ENCODE data around the gene KCTD20.

The KCTD20 gene

GRCh38 chr6:36442671-36443470, at the start of gene KCTD20, which contains the start of gene PXT1:
Gene KCTD20 (plus strand): TSS chr6:36443000. CDS start chr6:36470098, 27,098 bp downstream.
Gene PXT1 (minus strand): TSS chr6:36442854. CDS start chr6:36426082, 16,772 bp downstream.
- no peaks in the 10 kb centered on the region for H3K36me3 ChIP-seq (ENCODE audit: insufficient read depth, low read length)
- H3K4me1 ChIP-seq (ENCODE audit: insufficient read depth, low read length, poor library complexity, severe bottlenecking), result peaks cover 44% of the 10 kb centered on the region
- no peaks in the 10 kb centered on the region for H3F3A ChIP-seq (ENCODE audit: low read depth)
- 0 out of 2 replicates have a peak, but pooled peaks have one; percentile 7 for TF ChIP-seq CTCF (conservative IDR thresholded peaks at IDR 0.05; ENCODE audit: low read length)
- no peak for TF ChIP-seq EZH2phosphoT487 (IDR thresholded peaks at IDR 0.05; ENCODE audit: borderline replicate concordance)
- H3K9me3 ChIP-seq (ENCODE audit: insufficient read depth, low read depth, low read length), result no peaks in the 10 kb centered on the region
- no peaks in the 10 kb centered on the region for H3K9me2 ChIP-seq (replicated peaks; ENCODE audit: low read depth, low read length)
- H4K20me1 ChIP-seq (ENCODE audit: insufficient read depth, low read length, poor library complexity, severe bottlenecking), result peaks cover 20% of the 10 kb centered on the region
- H3K9ac ChIP-seq (ENCODE audit: low read depth, low read length, poor library complexity, severe bottlenecking), result peak within 1 kb of the TSS; percentile 90
- peak within 1 kb of the TSS; percentile 87 for H2AFZ ChIP-seq (ENCODE audit: low read length)
- H3K79me2 ChIP-seq (ENCODE audit: insufficient read depth, low read length), result peaks cover 52% of the 10 kb centered on the region
- H3K27me3 ChIP-seq (ENCODE audit: insufficient read depth, low read length, poor library complexity, severe bottlenecking), result no peaks in the 10 kb centered on the region
- peak within 1 kb of the TSS; percentile 78 for H3K4me3 ChIP-seq (ENCODE audit: low read length, poor library complexity, severe bottlenecking)
- peak within 1 kb of the TSS; percentile 90 for H3K4me2 ChIP-seq (ENCODE audit: low read depth, low read length, poor library complexity, severe bottlenecking)

- no peaks in the 10 kb centered on the region for H3K36me3 ChIP-seq (ENCODE audit: insufficient read depth, low read length)
- H3K9me3 ChIP-seq (ENCODE audit: insufficient read depth, low read depth, low read length), result no peaks in the 10 kb centered on the region
- no peak overlapping the region for H3K4me3 ChIP-seq (ENCODE audit: low read length, poor library complexity, severe bottlenecking)
- no peak overlapping the region for H3K4me2 ChIP-seq (ENCODE audit: low read depth, low read length, poor library complexity, severe bottlenecking)
- no peaks in the 10 kb centered on the region for H3K4me1 ChIP-seq (ENCODE audit: insufficient read depth, low read length, poor library complexity, severe bottlenecking)
- no peak for TF ChIP-seq EZH2phosphoT487 (IDR thresholded peaks at IDR 0.05; ENCODE audit: borderline replicate concordance)
- TF ChIP-seq CTCF (conservative IDR thresholded peaks at IDR 0.05; ENCODE audit: low read length), result no peak
- H3K9ac ChIP-seq (ENCODE audit: low read depth, low read length, poor library complexity, severe bottlenecking), result no peak overlapping the region
- H3K27me3 ChIP-seq (ENCODE audit: insufficient read depth, low read length, poor library complexity, severe bottlenecking), result no peaks in the 10 kb centered on the region
- no peaks in the 10 kb centered on the region for H3F3A ChIP-seq (ENCODE audit: low read depth)
- H4K20me1 ChIP-seq (ENCODE audit: insufficient read depth, low read length, poor library complexity, severe bottlenecking), result no peaks in the 10 kb centered on the region
- no peaks in the 10 kb centered on the region for H3K79me2 ChIP-seq (ENCODE audit: insufficient read depth, low read length)
- no peaks in the 10 kb centered on the region for H3K9me2 ChIP-seq (replicated peaks; ENCODE audit: low read depth, low read length)
- H2AFZ ChIP-seq (ENCODE audit: low read length), result no peak overlapping the region
Measured at GRCh38 chr6:36399970-36400369, 42.8 kb upstream of the KCTD20 start.

- no peak overlapping the region for H3K9ac ChIP-seq (ENCODE audit: low read depth, low read length, poor library complexity, severe bottlenecking)
- H3K4me3 ChIP-seq (ENCODE audit: low read length, poor library complexity, severe bottlenecking), result no peak overlapping the region
- H4K20me1 ChIP-seq (ENCODE audit: insufficient read depth, low read length, poor library complexity, severe bottlenecking), result no peaks in the 10 kb centered on the region
- H3K4me2 ChIP-seq (ENCODE audit: low read depth, low read length, poor library complexity, severe bottlenecking), result no peak overlapping the region
- H3F3A ChIP-seq (ENCODE audit: low read depth), result no peaks in the 10 kb centered on the region
- no peaks in the 10 kb centered on the region for H3K9me3 ChIP-seq (ENCODE audit: insufficient read depth, low read depth, low read length)
- H3K4me1 ChIP-seq (ENCODE audit: insufficient read depth, low read length, poor library complexity, severe bottlenecking), result no peaks in the 10 kb centered on the region
- H3K27me3 ChIP-seq (ENCODE audit: insufficient read depth, low read length, poor library complexity, severe bottlenecking), result no peaks in the 10 kb centered on the region
- TF ChIP-seq EZH2phosphoT487 (IDR thresholded peaks at IDR 0.05; ENCODE audit: borderline replicate concordance) (no peak), CTCF (conservative IDR thresholded peaks at IDR 0.05; ENCODE audit: low read length) (no peak)
- H3K9me2 ChIP-seq (replicated peaks; ENCODE audit: low read depth, low read length), result no peaks in the 10 kb centered on the region
- H3K79me2 ChIP-seq (ENCODE audit: insufficient read depth, low read length), result no peaks in the 10 kb centered on the region
- H2AFZ ChIP-seq (ENCODE audit: low read length), result no peak overlapping the region
- no peaks in the 10 kb centered on the region for H3K36me3 ChIP-seq (ENCODE audit: insufficient read depth, low read length)
Measured at GRCh38 chr6:36402481-36402880, 40.3 kb upstream of the KCTD20 start.
